ENCODE measurements around the gene ACTA1. TPM values are rescaled to one million over a fixed set of nuclear protein-coding genes. Genes with fewer than 3 reads are reported as not detected.

ACTA1 gene
- total and polyA plus RNA-seq, 9 of the 15 experiments (the other 6 are each of a cell fraction or from before 2014, with no cell fraction given) = 0.07 to 0.36 TPM; not detected in 7

DNA sequence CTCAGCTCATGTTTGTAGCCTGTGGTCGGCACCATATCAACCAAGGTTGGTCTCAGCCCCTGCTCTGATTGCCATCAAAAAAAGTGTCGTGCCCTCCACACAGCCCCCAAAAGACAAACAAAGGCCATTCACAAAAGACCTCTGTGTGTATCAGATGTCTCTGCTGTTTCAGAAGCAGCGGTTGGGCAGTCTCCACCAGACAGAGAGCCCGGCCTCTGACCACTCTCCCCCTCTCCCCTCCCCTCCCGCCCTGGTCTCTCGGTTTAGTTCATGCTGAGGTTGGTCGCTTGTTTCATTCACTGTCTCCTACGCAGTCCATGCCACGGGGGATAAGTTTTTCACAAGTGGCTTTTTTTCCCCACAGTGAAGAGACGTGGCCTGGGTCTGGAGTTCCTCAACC lies 27.1 kb downstream of the ACTA1 start:
- no TSS peak for BruUV-seq (replicated peaks)
- intact Hi-C loops (cut with micrococcal nuclease) = no loop called here
- Histone ChIP-seq H3K27ac (ENCODE audit: extremely low read depth, low read depth, low read length) (no peak overlapping the region), H4K20me1 (replicated peaks; ENCODE audit: control insufficient read depth, insufficient read depth, low read length) (0 out of 2 replicates have a peak, but pooled peaks cover 3% of the 10 kb centered on the region), H2AFZ (ENCODE audit: low read depth, low read length) (no peak overlapping the region), H3K4me3 (no peak overlapping the region), H3K36me3 (ENCODE audit: control insufficient read depth, insufficient read depth, low read length) (no peaks in the 10 kb centered on the region), H3K79me2 (ENCODE audit: control insufficient read depth, insufficient read depth, low read length) (no peaks in the 10 kb centered on the region), H3K9ac (ENCODE audit: insufficient read depth in 1 of 2, low read depth in 2 of 2, low read length in 2 of 2) (no peak overlapping the region), H3K9me3 (replicated peaks; ENCODE audit: control insufficient read depth, insufficient read depth, low read depth, low read length) (no peaks in the 10 kb centered on the region), H3K27me3 (ENCODE audit: control insufficient read depth in 2 of 2, insufficient read depth in 2 of 2, low read length in 2 of 2) (peaks cover 63 to 81% of the 10 kb centered on the region in 2 experiments), H3K4me1 (replicated peaks in 1 of 2; ENCODE audit: control insufficient read depth in 2 of 2, insufficient read depth in 2 of 2, low read length in 2 of 2) (peaks cover 6 to 15% of the 10 kb centered on the region in 2 experiments; a peak in 4 of 5 replicates), H3K4me2 (ENCODE audit: insufficient read depth, low read length) (no peak overlapping the region), H3K9me1 (ENCODE audit: control insufficient read depth, insufficient read depth, low read length) (no peaks in the 10 kb centered on the region)
- in situ Hi-C loops (cut with MboI) = no loop called here
- DNase-seq (ENCODE audit: extremely low read depth in 1 of 4, low spot score in 3 of 4) (no peak), FAIRE-seq (no peak), ATAC-seq (no peak)
- ChIA-PET POLR2A (no interaction called here), CTCF (ENCODE audit: low intra/inter-chr PET ratio) (no interaction called here)
- WGBS (ENCODE audit: insufficient coverage, low coverage, missing lambda C conversion rate) = 2% methylated on average over 9 of the region's 10 CpGs
- TF ChIP-seq, protein P1, sequence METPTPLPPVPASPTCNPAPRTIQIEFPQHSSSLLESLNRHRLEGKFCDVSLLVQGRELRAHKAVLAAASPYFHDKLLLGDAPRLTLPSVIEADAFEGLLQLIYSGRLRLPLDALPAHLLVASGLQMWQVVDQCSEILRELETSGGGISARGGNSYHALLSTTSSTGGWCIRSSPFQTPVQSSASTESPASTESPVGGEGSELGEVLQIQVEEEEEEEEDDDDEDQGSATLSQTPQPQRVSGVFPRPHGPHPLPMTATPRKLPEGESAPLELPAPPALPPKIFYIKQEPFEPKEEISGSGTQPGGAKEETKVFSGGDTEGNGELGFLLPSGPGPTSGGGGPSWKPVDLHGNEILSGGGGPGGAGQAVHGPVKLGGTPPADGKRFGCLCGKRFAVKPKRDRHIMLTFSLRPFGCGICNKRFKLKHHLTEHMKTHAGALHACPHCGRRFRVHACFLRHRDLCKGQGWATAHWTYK (CRISPR knock-in tag; IDR thresholded peaks at IDR 0.05) = no peak
- TF ChIP-seq, protein P2, sequence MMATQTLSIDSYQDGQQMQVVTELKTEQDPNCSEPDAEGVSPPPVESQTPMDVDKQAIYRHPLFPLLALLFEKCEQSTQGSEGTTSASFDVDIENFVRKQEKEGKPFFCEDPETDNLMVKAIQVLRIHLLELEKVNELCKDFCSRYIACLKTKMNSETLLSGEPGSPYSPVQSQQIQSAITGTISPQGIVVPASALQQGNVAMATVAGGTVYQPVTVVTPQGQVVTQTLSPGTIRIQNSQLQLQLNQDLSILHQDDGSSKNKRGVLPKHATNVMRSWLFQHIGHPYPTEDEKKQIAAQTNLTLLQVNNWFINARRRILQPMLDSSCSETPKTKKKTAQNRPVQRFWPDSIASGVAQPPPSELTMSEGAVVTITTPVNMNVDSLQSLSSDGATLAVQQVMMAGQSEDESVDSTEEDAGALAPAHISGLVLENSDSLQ (IDR thresholded peaks at IDR 0.05) = no peak
- no peak for TF ChIP-seq PHF8 (IDR thresholded peaks at IDR 0.05; ENCODE audit: borderline replicate concordance, low read length)
- TF ChIP-seq ELF4 (CRISPR knock-in tag; IDR thresholded peaks at IDR 0.05) = 0 out of 2 replicates have a peak, but pooled peaks have one; percentile 27

All from K562 (cell line).